ENCODE results near the gene PGM1.
"Not testable (repeated sequence)": the region's sequence is repeated elsewhere in the genome, so short reads cannot be mapped to it uniquely, and the experiment has no call there.

The PGM1 gene

GRCh38 chr1:63593303-63593885, at the start of gene PGM1:
Gene PGM1, plus strand, starts transcription at chr1:63593411. Its CDS starts 78 bp downstream, at chr1:63593489.
- DNase-seq (ENCODE audit: low spot score): peak; percentile 69

- no peak for DNase-seq (ENCODE audit: low spot score)
These were observed 47.4 kb upstream of the PGM1 start for GRCh38 chr1:63545780-63546179.

- no peak for DNase-seq (ENCODE audit: low spot score)
These were observed 45.5 kb upstream of the PGM1 start for GRCh38 chr1:63547621-63548294.

GRCh38 chr1:63548303-63548702, 44.9 kb upstream of the PGM1 start:
- DNase-seq (ENCODE audit: low spot score): no peak

GRCh38 chr1:63548877-63549276, 44.3 kb upstream of the PGM1 start:
- DNase-seq (ENCODE audit: low spot score): no peak

- no peak for DNase-seq (ENCODE audit: low spot score)
These were observed 37.7 kb upstream of the PGM1 start for GRCh38 chr1:63555480-63555879.

- DNase-seq (ENCODE audit: low spot score): peak; percentile 1
These were observed 35.7 kb upstream of the PGM1 start for GRCh38 chr1:63557365-63557987.

GRCh38 chr1:63559357-63559756, 33.9 kb upstream of the PGM1 start:
- DNase-seq (ENCODE audit: low spot score): no peak

- DNase-seq (ENCODE audit: low spot score): no peak
These were observed 29.5 kb upstream of the PGM1 start for GRCh38 chr1:63563745-63564144.

GRCh38 chr1:63569068-63569467, 24.1 kb upstream of the PGM1 start:
- DNase-seq (ENCODE audit: low spot score): no peak

GRCh38 chr1:63569640-63570316, 23.4 kb upstream of the PGM1 start:
- no peak for DNase-seq (ENCODE audit: low spot score)

- DNase-seq (ENCODE audit: low spot score): not testable (repeated sequence)
These were observed 20.5 kb upstream of the PGM1 start for GRCh38 chr1:63572686-63573085.

GRCh38 chr1:63574203-63574796, 18.9 kb upstream of the PGM1 start:
- not testable (repeated sequence) for DNase-seq (ENCODE audit: low spot score)

- peak; percentile 3 for DNase-seq (ENCODE audit: low spot score)
These were observed 17.8 kb upstream of the PGM1 start for GRCh38 chr1:63575340-63575826.

- DNase-seq (ENCODE audit: low spot score): not testable (repeated sequence)
These were observed 6.9 kb upstream of the PGM1 start for GRCh38 chr1:63586326-63586725.

- DNase-seq (ENCODE audit: low spot score): no peak
These were observed 3.0 kb upstream of the PGM1 start for GRCh38 chr1:63590166-63590560.

GRCh38 chr1:63592536-63593302, 492 bp upstream of the PGM1 start:
- no peak for DNase-seq (ENCODE audit: low spot score)

- peak; percentile 73 for DNase-seq (ENCODE audit: low spot score)
These were observed 835 bp downstream of the PGM1 start for GRCh38 chr1:63593886-63594605.

GRCh38 chr1:63595435-63595834, 2.2 kb downstream of the PGM1 start:
- no peak for DNase-seq (ENCODE audit: low spot score)

- no peak for DNase-seq (ENCODE audit: low spot score)
These were observed 6.6 kb downstream of the PGM1 start for GRCh38 chr1:63599799-63600198.

- DNase-seq (ENCODE audit: low spot score): no peak
These were observed 7.0 kb downstream of the PGM1 start for GRCh38 chr1:63600248-63600647.
